Fibroblast of peridontal ligament (primary cell): ENCODE data around the gene NBAS.
"Not testable (repeated sequence)": the region's sequence is repeated elsewhere in the genome, so short reads cannot be mapped to it uniquely, and the experiment has no call there.

ENCODE experiments used
- DNase-seq: peaks from one replicate; pipeline ENCODE4 v3.0.0-alpha.2; 2010; ENCODE audit errors: extremely low read depth

Gene NBAS

DNA sequence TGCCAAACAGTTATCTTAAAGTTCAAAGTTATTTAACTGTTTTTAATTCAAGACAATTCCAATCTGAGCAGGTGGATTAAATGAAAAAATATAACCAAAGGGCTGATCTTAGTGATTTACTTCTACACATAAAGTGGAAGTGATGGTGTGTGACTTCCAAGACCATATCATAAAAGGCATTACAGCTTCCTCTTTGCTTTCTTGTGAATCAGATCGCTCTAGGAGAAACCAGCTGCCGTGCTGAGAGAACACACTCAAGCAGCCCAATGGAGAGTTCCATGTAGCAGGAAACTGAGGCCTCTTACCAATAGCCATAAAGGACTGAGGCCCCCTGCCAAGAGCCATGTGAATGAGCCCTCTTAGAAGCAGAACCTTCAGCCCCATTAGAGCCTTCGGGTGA lies 197.4 kb downstream of the NBAS start:
- DNase-seq: no peak

DNA sequence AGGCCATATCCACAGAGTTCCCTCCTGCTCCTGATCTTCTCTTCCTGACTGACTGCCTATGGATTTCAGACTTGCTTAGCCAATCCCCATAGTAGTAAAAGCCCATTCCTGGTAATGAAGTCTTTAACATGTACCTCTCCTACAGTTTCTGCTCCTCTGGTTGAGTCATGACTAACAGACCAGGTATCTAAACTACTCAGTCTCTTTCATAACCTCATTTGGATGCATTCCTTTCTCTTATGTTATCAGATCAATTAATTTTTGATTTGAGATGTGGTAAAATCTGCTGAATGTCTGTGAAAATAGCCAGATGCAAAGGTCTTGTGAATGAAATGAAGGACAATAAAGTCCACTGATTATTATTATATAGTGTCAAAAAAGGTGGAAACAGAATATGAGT lies 198.0 kb downstream of the NBAS start:
- peak; percentile 4 for DNase-seq

- DNase-seq: peak; percentile 75
These were observed 201.2 kb downstream of the NBAS start for GRCh38 chr2:15359716-15360531.

- no peak for DNase-seq
These were observed 203.2 kb downstream of the NBAS start for GRCh38 chr2:15357922-15358321.

GRCh38 chr2:15357186-15357585 lies 203.9 kb downstream of the NBAS start:
- no peak for DNase-seq

DNA sequence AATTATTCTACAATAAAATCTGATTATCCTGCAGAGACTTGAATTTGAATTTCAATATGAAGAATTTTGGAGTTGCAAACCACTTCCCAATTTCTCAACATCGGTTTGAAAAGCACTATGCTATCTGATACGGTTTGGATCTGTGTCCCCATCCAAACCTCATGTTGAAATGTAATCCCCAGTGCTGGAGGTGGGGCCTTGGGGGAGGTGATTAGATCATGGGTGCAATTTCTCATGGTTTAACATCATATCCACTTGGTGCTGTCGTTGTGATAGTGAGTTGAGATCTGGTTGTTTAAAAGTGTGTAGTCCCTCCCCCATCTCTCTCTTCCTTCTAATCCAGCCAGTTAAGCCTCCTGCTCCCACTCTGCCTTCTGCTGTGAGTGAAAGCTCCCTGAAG lies 205.7 kb downstream of the NBAS start:
- no peak for DNase-seq

- no peak for DNase-seq
These were observed 206.4 kb downstream of the NBAS start for GRCh38 chr2:15354596-15355366.

DNA sequence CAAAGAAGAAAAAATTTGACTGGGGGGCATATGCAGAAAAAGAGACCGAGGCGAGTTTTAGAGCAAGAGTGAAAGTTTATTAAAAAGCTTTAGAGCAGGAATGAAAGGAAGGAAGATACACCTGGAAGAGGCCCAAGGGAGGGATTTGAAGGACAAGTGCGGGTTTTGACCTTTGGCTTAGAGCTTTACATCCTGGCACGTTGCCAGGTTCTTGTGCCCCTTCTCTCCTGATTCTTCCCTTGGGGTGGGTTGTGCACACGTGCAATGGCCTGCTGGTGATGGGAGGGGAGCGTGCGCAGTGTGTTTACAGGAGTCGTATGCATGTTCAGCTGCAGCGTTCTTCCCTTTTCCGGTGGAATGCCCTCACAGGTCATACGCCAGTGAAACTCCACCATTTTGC lies 208.8 kb downstream of the NBAS start:
- DNase-seq: no peak

- no peak for DNase-seq
These were observed 212.5 kb downstream of the NBAS start for GRCh38 chr2:15348636-15349035.

DNA sequence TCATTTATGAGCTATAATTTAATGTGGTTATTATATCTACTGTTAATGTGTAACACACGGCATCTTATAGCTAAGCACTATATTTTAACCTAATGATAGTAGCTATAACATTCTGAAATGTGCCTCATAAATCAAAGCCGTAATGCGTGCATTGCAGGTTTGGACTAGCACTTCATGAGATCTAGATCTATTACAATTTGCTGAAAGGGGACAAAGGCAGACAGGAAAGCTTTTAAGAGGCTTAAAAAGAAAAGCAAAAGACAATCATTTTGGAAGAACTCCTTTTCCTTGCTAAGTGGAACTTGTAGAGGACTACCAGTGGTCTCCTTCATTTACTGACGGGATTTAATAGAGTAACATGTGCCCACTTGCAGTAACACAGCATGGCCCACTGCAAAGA lies 213.1 kb downstream of the NBAS start:
- no peak for DNase-seq

DNA sequence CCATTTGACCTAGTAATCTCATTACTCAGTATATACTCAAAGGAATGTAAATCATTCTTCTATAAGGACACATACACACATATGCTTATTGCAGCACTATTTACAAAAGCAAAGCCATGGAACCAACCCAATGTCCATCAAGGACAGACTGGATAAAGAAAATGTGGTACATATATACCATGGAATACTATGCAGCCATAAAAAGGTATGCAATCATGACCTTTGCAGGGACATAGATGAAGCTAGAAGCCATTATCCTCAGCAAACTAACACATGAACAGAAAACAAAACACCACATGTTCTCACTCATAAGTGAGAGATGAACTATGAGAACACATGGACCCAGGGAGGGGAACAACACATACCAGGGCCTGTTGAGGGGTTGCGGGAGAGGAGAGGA lies 214.5 kb downstream of the NBAS start:
- DNase-seq: no peak

DNA sequence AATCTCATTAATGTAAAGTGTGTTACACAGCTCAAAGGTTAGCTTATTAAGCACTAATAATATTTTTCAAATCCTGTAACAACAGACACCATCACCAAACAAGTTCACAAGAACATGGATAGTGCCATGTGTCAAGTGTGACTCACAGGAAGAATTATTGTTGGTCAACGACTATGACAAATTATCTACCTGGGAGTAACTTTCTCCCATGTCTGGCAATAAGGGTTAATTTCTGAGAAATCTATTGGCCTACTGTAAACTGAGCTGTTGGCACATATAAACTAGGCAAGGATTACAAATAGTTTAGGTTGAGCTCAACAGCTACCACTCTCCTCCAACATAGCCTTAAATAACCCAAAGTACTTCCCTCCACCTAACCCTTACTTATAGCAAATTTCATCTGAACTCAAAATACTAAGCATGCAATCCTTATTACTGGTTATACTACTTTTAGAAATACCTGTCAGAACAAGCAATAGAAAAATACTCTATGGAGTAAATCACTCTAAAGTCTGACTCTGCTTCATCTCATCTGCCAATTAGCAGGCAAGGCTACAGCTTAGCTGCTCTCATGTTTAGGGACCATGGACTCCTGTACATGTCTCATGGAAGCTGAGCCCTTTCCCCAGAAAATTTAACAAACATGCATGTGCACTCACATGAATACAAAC lies 223.0 kb downstream of the NBAS start:
- no peak for DNase-seq

DNA sequence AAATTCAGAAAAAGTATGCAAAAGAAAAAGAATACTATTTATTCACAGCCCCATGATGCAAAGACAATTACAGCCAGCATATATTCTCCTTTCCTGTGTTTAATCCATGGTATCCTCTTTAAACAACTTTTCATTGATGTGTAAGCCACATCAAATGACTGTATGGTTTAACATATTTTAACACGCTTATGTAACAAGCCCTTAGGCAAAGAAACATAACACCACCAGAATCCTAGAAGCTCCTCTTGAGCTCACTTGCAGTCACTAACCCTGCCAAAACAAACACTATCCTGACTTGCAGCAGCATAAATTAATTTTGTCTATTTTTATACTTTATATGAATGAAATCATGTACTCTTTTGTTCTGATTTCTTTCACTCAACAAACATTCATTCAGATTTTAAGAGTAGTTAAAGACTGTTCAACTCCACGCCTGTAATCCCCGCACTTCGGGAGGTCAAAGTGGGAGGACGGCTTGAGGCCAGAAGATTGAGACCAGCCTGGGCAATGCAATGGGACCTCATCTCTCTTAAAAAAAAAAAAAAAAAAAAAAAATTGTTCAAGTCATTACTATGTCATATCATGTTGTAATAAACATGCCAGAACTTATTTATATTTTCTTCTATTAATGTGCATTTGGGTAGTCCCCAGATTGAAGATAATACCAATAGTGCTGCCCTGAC lies 226.3 kb downstream of the NBAS start:
- peak; percentile 75 for DNase-seq

GRCh38 chr2:15331787-15332186 lies 229.3 kb downstream of the NBAS start:
- DNase-seq: no peak

DNA sequence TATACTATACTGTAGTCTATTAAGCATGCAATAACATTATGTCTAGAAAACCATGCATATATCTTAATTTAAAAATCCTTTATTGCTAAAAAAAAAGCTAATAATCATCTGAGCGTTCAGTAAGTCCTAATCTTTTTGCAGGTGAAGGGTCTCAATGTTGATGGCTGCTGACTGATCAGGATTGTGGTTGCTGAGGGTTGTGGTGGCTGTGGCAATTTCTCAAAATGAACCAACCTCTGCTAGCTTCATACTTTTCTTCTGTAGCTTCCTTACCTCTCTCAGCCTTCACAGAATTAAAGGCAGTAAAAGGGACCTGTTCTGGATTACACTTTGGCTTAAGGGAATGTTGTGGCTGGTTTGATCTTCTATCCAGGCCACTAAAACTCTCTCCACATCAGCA lies 235.8 kb downstream of the NBAS start:
- no peak for DNase-seq

- DNase-seq: no peak
These were observed 237.9 kb downstream of the NBAS start for GRCh38 chr2:15323227-15323626.

- not testable (repeated sequence) for DNase-seq
These were observed 239.7 kb downstream of the NBAS start for GRCh38 chr2:15321481-15321880.

- no peak for DNase-seq
These were observed 244.7 kb downstream of the NBAS start for GRCh38 chr2:15316370-15316814.

GRCh38 chr2:15315411-15315810 lies 245.7 kb downstream of the NBAS start:
- no peak for DNase-seq

DNA sequence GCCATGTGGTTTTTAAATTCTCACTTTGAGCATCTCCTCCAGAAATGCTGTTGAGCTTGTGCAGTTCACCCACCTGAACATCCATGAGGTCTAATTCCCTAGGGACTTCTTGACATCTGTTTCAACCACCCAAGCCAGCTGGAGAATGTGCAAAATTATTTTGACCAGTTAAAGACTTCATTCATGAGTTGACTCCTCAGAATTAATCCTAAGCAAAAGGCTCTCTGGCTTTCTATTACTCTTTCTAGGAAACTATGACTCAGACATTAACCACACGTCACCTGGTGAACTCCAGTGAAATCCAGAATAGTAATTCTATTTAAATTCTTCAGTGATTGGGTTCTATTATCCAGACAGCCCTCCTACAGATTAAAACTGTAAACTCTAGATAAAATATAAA lies 247.5 kb downstream of the NBAS start:
- peak; percentile 22 for DNase-seq

DNA sequence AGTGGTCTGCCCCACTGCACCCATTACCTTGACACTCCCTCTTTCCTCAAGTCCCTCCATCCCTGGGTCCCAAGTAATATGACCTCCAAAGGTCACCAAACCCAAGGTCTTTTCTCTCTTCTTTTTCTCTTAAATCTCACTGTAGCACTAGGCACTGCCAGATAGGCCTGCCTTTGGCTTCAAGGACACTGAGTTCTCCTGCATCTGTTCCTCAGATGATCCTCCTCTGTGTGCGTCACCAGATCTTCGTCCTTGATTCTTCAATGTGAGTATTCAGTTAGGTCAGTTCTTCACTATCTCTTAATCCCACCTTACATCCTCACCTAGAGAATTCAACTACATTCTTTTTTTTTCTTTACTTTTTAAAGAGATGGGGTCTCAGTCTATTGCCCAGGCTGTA lies 249.2 kb downstream of the NBAS start:
- DNase-seq: no peak
